H9 (cell line): ENCODE data around the gene ZNF821. TPM values are rescaled to one million over a fixed set of nuclear protein-coding genes. Genes with fewer than 3 reads are reported as not detected.

Experiments used
- DNase-seq: peaks from one replicate; pipeline ENCODE4 v3.0.0-alpha.2; 2017
- H2AFZ ChIP-seq: one replicate; pipeline ENCODE4 v1.6.1; 2013; ENCODE audit warnings: mild to moderate bottlenecking, low read length, control low read depth, moderate library complexity
- H2AK5ac ChIP-seq: 2 replicates; pipeline ENCODE4 v1.6.1; 2013; ENCODE audit warnings: low read length, control low read depth, mixed read lengths; ENCODE audit not compliant: insufficient read length
- H2BK120ac ChIP-seq: one replicate; pipeline ENCODE4 v1.6.1; 2013; ENCODE audit warnings: low read depth, mild to moderate bottlenecking, low read length, control low read depth, inconsistent platforms; ENCODE audit not compliant: poor library complexity, severe bottlenecking
- H2BK12ac ChIP-seq: 2 replicates; pipeline ENCODE4 v1.6.1; 2013; ENCODE audit warnings: low read length, control low read depth, mixed read lengths, low read depth; ENCODE audit not compliant: insufficient read length
- H2BK15ac ChIP-seq: 2 replicates; pipeline ENCODE4 v1.6.1; 2013; ENCODE audit warnings: low read depth, low read length, control low read depth
- H2BK20ac ChIP-seq: one replicate; pipeline ENCODE4 v1.6.1; 2013; ENCODE audit warnings: low read depth, mild to moderate bottlenecking, low read length, control low read depth, inconsistent platforms; ENCODE audit not compliant: poor library complexity, severe bottlenecking
- H2BK5ac ChIP-seq: 2 replicates; pipeline ENCODE4 v1.6.1; 2013; ENCODE audit warnings: low read length, control low read depth, mixed read lengths; ENCODE audit not compliant: insufficient read length
- H3K14ac ChIP-seq: 2 replicates; pipeline ENCODE4 v1.6.1; 2013; ENCODE audit warnings: low read length, control low read depth; ENCODE audit not compliant: insufficient read depth
- H3K18ac ChIP-seq: 2 replicates; pipeline ENCODE4 v1.6.1; 2013; ENCODE audit warnings: low read depth, mild to moderate bottlenecking, mixed read lengths, low read length, control low read depth; ENCODE audit not compliant: insufficient read length
- H3K23ac ChIP-seq: 2 replicates; pipeline ENCODE4 v1.6.1; 2013; ENCODE audit warnings: low read length, control low read depth, mixed read lengths, low read depth; ENCODE audit not compliant: insufficient read length
- H3K23me2 ChIP-seq: 2 replicates; pipeline ENCODE4 v1.6.1; 2013; ENCODE audit warnings: low read depth, mild to moderate bottlenecking, mixed read lengths, low read length, control low read depth; ENCODE audit not compliant: insufficient read length, poor library complexity, severe bottlenecking
- H3K27ac ChIP-seq: 2 replicates; pipeline ENCODE4 v1.5.1; 2013; ENCODE audit warnings: low read length, control low read depth, mixed read lengths, low read depth; ENCODE audit not compliant: insufficient read length
- H3K27me3 ChIP-seq: 2 replicates; pipeline ENCODE4 v1.6.1; 2013; ENCODE audit warnings: low read length, control low read depth, inconsistent platforms; ENCODE audit not compliant: insufficient read depth
- H3K4ac ChIP-seq: 2 replicates; pipeline ENCODE4 v1.6.1; 2013; ENCODE audit warnings: low read depth, mild to moderate bottlenecking, control low read depth, inconsistent platforms, low read length, moderate library complexity
- H3K4me1 ChIP-seq: 2 replicates; pipeline ENCODE4 v1.6.1; 2013; ENCODE audit warnings: low read length, control low read depth, inconsistent platforms; ENCODE audit not compliant: insufficient read depth
- H3K4me2 ChIP-seq: 2 replicates; pipeline ENCODE4 v1.6.1; 2013; ENCODE audit warnings: low read length, control low read depth, mixed read lengths; ENCODE audit not compliant: insufficient read length, insufficient read depth
- H3K56ac ChIP-seq: 2 replicates; pipeline ENCODE4 v1.6.1; 2013; ENCODE audit warnings: low read depth, mild to moderate bottlenecking, mixed read lengths, low read length, control low read depth; ENCODE audit not compliant: insufficient read length
- H3K79me1 ChIP-seq: 2 replicates; pipeline ENCODE4 v1.6.1; 2013; ENCODE audit warnings: low read depth, mild to moderate bottlenecking, moderate library complexity, low read length, control low read depth, inconsistent platforms; ENCODE audit not compliant: insufficient read depth, poor library complexity, severe bottlenecking
- H3K79me2 ChIP-seq: 2 replicates; pipeline ENCODE4 v1.6.1; 2013; ENCODE audit warnings: low read length, control low read depth, inconsistent platforms; ENCODE audit not compliant: insufficient read depth
- H3K9ac ChIP-seq: 2 replicates; pipeline ENCODE4 v1.6.1; 2013; ENCODE audit warnings: low read length, control low read depth, mixed read lengths; ENCODE audit not compliant: insufficient read length; ENCODE audit errors: extremely low read depth
- H3K9me3 ChIP-seq: one replicate; pipeline ENCODE4 v1.6.1; 2013; ENCODE audit warnings: low read depth, low read length, inconsistent platforms; ENCODE audit not compliant: control insufficient read depth
- H3T11ph ChIP-seq: one replicate; pipeline ENCODE4 v1.6.1; 2013; ENCODE audit warnings: mild to moderate bottlenecking, low read length, control low read depth, inconsistent platforms
- H4K20me1 ChIP-seq: one replicate; pipeline ENCODE4 v1.6.1; 2013; ENCODE audit not compliant: control insufficient read depth, insufficient read length, insufficient read depth
- H4K5ac ChIP-seq: 2 replicates; pipeline ENCODE4 v1.6.1; 2013; ENCODE audit warnings: low read depth, mild to moderate bottlenecking, mixed read lengths, low read length, control low read depth; ENCODE audit not compliant: insufficient read length
- H4K8ac ChIP-seq: replicated peaks from 2 replicates; pipeline ENCODE4 v1.6.1; 2013; ENCODE audit warnings: low read length, control low read depth, mixed read lengths, low read depth; ENCODE audit not compliant: insufficient read length
- H4K91ac ChIP-seq: 2 replicates; pipeline ENCODE4 v1.6.1; 2013; ENCODE audit warnings: low read depth, mild to moderate bottlenecking, moderate library complexity, mixed read lengths, low read length, control low read depth; ENCODE audit not compliant: insufficient read length
- H3K27ac Mint-ChIP-seq, 3 experiments: 2 replicates in 2 of 3; 3 replicates in 1 of 3; pipeline ENCODE4 v1.8.0; 2020 to 2021; ENCODE audit warnings: mixed read lengths in 3 of 3, mild to moderate bottlenecking in 1 of 3, moderate library complexity in 1 of 3
- H3K27me3 Mint-ChIP-seq: 2 replicates; pipeline ENCODE4 v1.8.0; 2021; ENCODE audit warnings: low read depth, mild to moderate bottlenecking, moderate library complexity, mixed read lengths
- H3K36me3 Mint-ChIP-seq, 3 experiments: 2 replicates in 2 of 3; 3 replicates in 1 of 3; pipeline ENCODE4 v1.8.0; 2020 to 2021; ENCODE audit warnings: low read depth in 3 of 3, mixed read lengths in 3 of 3; ENCODE audit not compliant: insufficient read depth in 1 of 3
- H3K4me1 Mint-ChIP-seq, 2 experiments: 2 replicates each; pipeline ENCODE4 v1.8.0; 2020; ENCODE audit warnings: mixed read lengths in 2 of 2
- H3K4me3 Mint-ChIP-seq, 2 experiments: 2 replicates in 1 of 2; 3 replicates in 1 of 2; pipeline ENCODE4 v1.8.0; 2020 to 2021; ENCODE audit warnings: mild to moderate bottlenecking in 2 of 2, mixed read lengths in 2 of 2, moderate library complexity in 1 of 2
- H3K9me3 Mint-ChIP-seq, 2 experiments: 2 replicates in 1 of 2; 3 replicates in 1 of 2; pipeline ENCODE4 v1.8.0; 2020; ENCODE audit warnings: mild to moderate bottlenecking in 2 of 2, mixed read lengths in 2 of 2, moderate library complexity in 1 of 2
- CTCF ChIP-seq: fragments of 200-600 bp; sonication (generic); conservative IDR thresholded peaks from 3 replicates; pipeline ENCODE4 v1.8.0; 2021; ENCODE audit warnings: antibody characterized with exemption, mild to moderate bottlenecking
- WGBS: extraction: QIAGEN DNeasy Blood & Tissue Kit; methylation state at CpG from one replicate; pipeline ENCODE4 v1.1.7; 2013; ENCODE audit warnings: missing lambda C conversion rate, low lambda C conversion rate, mixed read lengths; ENCODE audit not compliant: insufficient read length; ENCODE audit errors: extremely low coverage; 5-methylcytosine and 5-hydroxymethylcytosine counted together
- total RNA-seq: library from RNA; stranded (reverse); gene quantifications from 2 replicates; pipeline ENCODE4 v1.2.1, GENCODE V29; 2021

The ZNF821 gene
- total RNA-seq, 1 experiment from 2014 or later, result 12.5 TPM

GRCh38 chr16:71845639-71846430, 38.1 kb downstream of the ZNF821 start, which contains the start of gene ATXN1L:
Gene ATXN1L (plus strand): TSS chr16:71845976. CDS start chr16:71849741, 3,765 bp downstream.
- Mint-ChIP-seq H3K27ac (peak within 1 kb of the TSS; percentile 83 to 98 (median 96)), H3K9me3 (no peaks in the 10 kb centered on the region), H3K36me3 (peaks cover 16 to 27% (median 27%) of the 10 kb centered on the region in 3 experiments; a peak in 6 of 7 replicates), H3K4me3 (peak within 1 kb of the TSS; percentile 90 to 94), H3K4me1 (peaks cover 8 to 13% of the 10 kb centered on the region in 2 experiments), H3K27me3 (no peaks in the 10 kb centered on the region; the same call in 1 of the 2 replicates)
- no peak within 1 kb of the TSS for H3K27ac ChIP-seq
- no peak within 1 kb of the TSS for H2BK20ac ChIP-seq
- H2BK12ac ChIP-seq, result no peak within 1 kb of the TSS
- H3K79me1 ChIP-seq, result no peaks in the 10 kb centered on the region
- H3K23ac ChIP-seq, result no peak within 1 kb of the TSS
- H4K91ac ChIP-seq, result no peak within 1 kb of the TSS
- H3K4me1 ChIP-seq, result peaks cover 3% of the 10 kb centered on the region; the same call in 1 of the 2 replicates
- H3K4ac ChIP-seq, result peak within 1 kb of the TSS; percentile 32
- H3K9ac ChIP-seq, result peak within 1 kb of the TSS; percentile 60
- TF ChIP-seq CTCF, result no peak
- H3K56ac ChIP-seq, result no peak within 1 kb of the TSS
- H2AK5ac ChIP-seq, result no peak within 1 kb of the TSS
- no peak within 1 kb of the TSS for H4K8ac ChIP-seq
- peaks cover 12% of the 10 kb centered on the region; the same call in 1 of the 2 replicates for H3K79me2 ChIP-seq
- H4K5ac ChIP-seq, result no peak within 1 kb of the TSS
- no peaks in the 10 kb centered on the region for H4K20me1 ChIP-seq
- H2BK15ac ChIP-seq, result no peak within 1 kb of the TSS
- H3K9me3 ChIP-seq, result no peaks in the 10 kb centered on the region
- H2BK120ac ChIP-seq, result no peak within 1 kb of the TSS
- H2BK5ac ChIP-seq, result no peak within 1 kb of the TSS
- no peak within 1 kb of the TSS for H3T11ph ChIP-seq
- H3K27me3 ChIP-seq, result no peaks in the 10 kb centered on the region
- peak within 1 kb of the TSS; percentile 81 for H3K14ac ChIP-seq
- no peak within 1 kb of the TSS for H2AFZ ChIP-seq
- peak within 1 kb of the TSS; percentile 80 for H3K18ac ChIP-seq
- no CpG with 5 or more reads among the region's 62 CpGs for WGBS
- H3K23me2 ChIP-seq, result peaks cover 5% of the 10 kb centered on the region
- H3K4me2 ChIP-seq, result peak within 1 kb of the TSS; percentile 88
- peak; percentile 87 for DNase-seq
